HG03025 (cell line): Measurements from ENCODE around the gene L2HGDH.
A peak's percentile ranks its signal among the peaks of the same experiment; 100 is the strongest.
"Not testable (repeated sequence)": the region's sequence is repeated elsewhere in the genome, so short reads cannot be mapped to it uniquely, and the experiment has no call there.

Source experiments
- ATAC-seq: cut with Tn5 transposase; IDR thresholded peaks from one replicate; pipeline ENCODE4 v1.9.1; 2021; ENCODE audit warnings: mild to moderate bottlenecking, moderate library complexity; ENCODE audit not compliant: unreplicated experiment, low FRiP score

L2HGDH gene

GRCh38 chr14:50311972-50312733 lies at the start of gene L2HGDH, which contains the start of gene DMAC2L:
TSS of gene L2HGDH (minus strand) at chr14:50312229. CDS start at chr14:50312150, 79 bp downstream.
TSS of gene DMAC2L (plus strand) at chr14:50312324. CDS start at chr14:50321488, 9,164 bp downstream.
- ATAC-seq, result peak; percentile 95

GRCh38 chr14:50360851-50361250 lies 48.8 kb upstream of the L2HGDH start:
- no peak for ATAC-seq

GRCh38 chr14:50360093-50360492 lies 48.1 kb upstream of the L2HGDH start:
- no peak for ATAC-seq

GRCh38 chr14:50359631-50360030 lies 47.6 kb upstream of the L2HGDH start:
- no peak for ATAC-seq

GRCh38 chr14:50357753-50358395 lies 45.8 kb upstream of the L2HGDH start:
- no peak for ATAC-seq

- ATAC-seq, result no peak
Observed at GRCh38 chr14:50357124-50357523, 45.1 kb upstream of the L2HGDH start.

GRCh38 chr14:50356283-50356682 lies 44.3 kb upstream of the L2HGDH start:
- ATAC-seq, result not testable (repeated sequence)

- no peak for ATAC-seq
Observed at GRCh38 chr14:50355692-50356091, 43.7 kb upstream of the L2HGDH start.

GRCh38 chr14:50354527-50354926 lies 42.5 kb upstream of the L2HGDH start:
- no peak for ATAC-seq

GRCh38 chr14:50353126-50353525 lies 41.1 kb upstream of the L2HGDH start:
- ATAC-seq, result no peak

GRCh38 chr14:50352584-50352983 lies 40.6 kb upstream of the L2HGDH start:
- ATAC-seq, result no peak

GRCh38 chr14:50350975-50351374 lies 38.9 kb upstream of the L2HGDH start:
- ATAC-seq, result no peak

- ATAC-seq, result no peak
Observed at GRCh38 chr14:50348933-50349332, 36.9 kb upstream of the L2HGDH start.

GRCh38 chr14:50347521-50347920 lies 35.5 kb upstream of the L2HGDH start:
- no peak for ATAC-seq

GRCh38 chr14:50345846-50346422 lies 33.9 kb upstream of the L2HGDH start:
- no peak for ATAC-seq

- no peak for ATAC-seq
Observed at GRCh38 chr14:50344876-50345563, 33.0 kb upstream of the L2HGDH start.

- ATAC-seq, result peak; percentile 57
Observed at GRCh38 chr14:50344116-50344775, 32.2 kb upstream of the L2HGDH start.

GRCh38 chr14:50343434-50343833 lies 31.4 kb upstream of the L2HGDH start:
- ATAC-seq, result no peak

- ATAC-seq, result no peak
Observed at GRCh38 chr14:50342221-50343078, 30.4 kb upstream of the L2HGDH start.

- no peak for ATAC-seq
Observed at GRCh38 chr14:50340963-50341362, 28.9 kb upstream of the L2HGDH start.
